Activated CD8-positive, alpha-beta T cell treated with anti-CD3 and anti-CD28 coated beads, Interleukin-2, amount 10 ng/mL, durations not matched to agents 7 days and 5 days (primary cell): ENCODE data around the gene NTM. TPM values are rescaled to one million over a fixed set of nuclear protein-coding genes. Genes with fewer than 3 reads are reported as not detected.

Source experiments
- ATAC-seq: fragments of 150-1000 bp; cut with Tn5 transposase; one replicate; pipeline ENCODE4 v1.10.0; 2021; ENCODE audit warnings: moderate library complexity
- CTCF ChIA-PET: fragments of 350-600 bp; sonication (Branson Sonifier 250); formaldehyde crosslinking; loops from one replicate; lab custom pipeline; 2021; ENCODE audit warnings: antibody characterized with exemption; lab: Charles Lee
- POLR2A ChIA-PET: fragments of 350-600 bp; sonication (Branson Sonifier 250); formaldehyde crosslinking; loops from one replicate; lab custom pipeline; 2021; ENCODE audit warnings: antibody characterized with exemption; lab: Charles Lee
- DNase-seq: peaks from one replicate; pipeline ENCODE4 v3.0.0-alpha.2; 2020
- H3K27ac Mint-ChIP-seq: one replicate; pipeline ENCODE4 v1.8.0; 2021; ENCODE audit warnings: mild to moderate bottlenecking, mixed read lengths
- H3K27me3 Mint-ChIP-seq: one replicate; pipeline ENCODE4 v1.8.0; 2021; ENCODE audit warnings: low read depth, mixed read lengths
- H3K36me3 Mint-ChIP-seq: one replicate; pipeline ENCODE4 v1.8.0; 2021; ENCODE audit warnings: low read depth, mixed read lengths
- H3K4me1 Mint-ChIP-seq: one replicate; pipeline ENCODE4 v1.8.0; 2021; ENCODE audit warnings: low read depth, mixed read lengths
- H3K4me3 Mint-ChIP-seq: one replicate; pipeline ENCODE4 v1.8.0; 2021; ENCODE audit warnings: mild to moderate bottlenecking, mixed read lengths
- H3K9me3 Mint-ChIP-seq: one replicate; pipeline ENCODE4 v1.8.0; 2022; ENCODE audit warnings: mixed read lengths; ENCODE audit not compliant: insufficient read depth
- total RNA-seq, 2 experiments: library from RNA; stranded (reverse); gene quantifications; one replicate each; pipeline ENCODE4 v1.2.3, GENCODE V29; 2021

NTM gene
- total RNA-seq, 2 experiments from 2014 or later = not detected

DNA sequence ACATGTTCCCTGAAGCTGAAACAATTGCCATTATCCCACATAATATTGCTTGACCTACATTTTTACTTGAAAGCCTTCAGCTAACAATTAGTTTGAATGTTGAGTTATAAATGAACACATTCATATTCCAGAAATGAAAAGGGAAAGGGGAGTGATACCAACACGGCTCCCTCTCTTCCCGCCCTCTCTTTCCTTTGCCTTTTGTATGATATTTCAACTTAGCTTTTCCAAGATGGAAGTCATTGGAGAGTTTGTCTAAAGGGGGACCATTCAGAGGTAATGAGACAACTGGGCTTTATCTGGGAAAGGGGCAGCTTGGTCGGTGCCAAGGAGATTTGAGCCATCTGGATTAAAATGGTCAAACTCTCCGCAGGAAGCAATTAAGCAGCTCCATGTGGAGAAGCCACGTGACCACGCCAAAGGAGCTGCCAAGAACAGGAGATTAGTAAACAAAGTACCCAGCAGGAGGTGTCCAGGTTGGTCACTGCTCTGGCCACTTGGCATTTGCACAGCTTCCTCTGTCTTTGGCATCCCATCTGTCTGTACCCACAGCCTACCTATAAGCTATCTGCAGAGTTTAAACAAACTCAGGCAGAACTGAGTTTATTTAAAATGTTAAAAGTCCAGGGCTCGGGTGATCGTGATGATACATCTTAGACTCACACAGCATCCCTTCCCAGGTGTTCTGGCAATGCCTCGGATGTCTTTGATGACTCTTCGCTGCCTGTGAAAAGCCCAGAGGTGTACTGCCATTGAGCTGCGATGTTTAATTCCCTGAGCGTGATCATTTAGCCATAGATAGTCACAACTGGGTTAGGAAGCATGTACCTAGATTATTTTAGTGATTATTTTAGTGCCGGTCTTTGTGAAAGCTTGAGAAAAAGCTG lies 735.9 kb downstream of the NTM start:
- Mint-ChIP-seq H3K27ac (no peak overlapping the region), H3K4me1 (no peaks in the 10 kb centered on the region), H3K9me3 (no peaks in the 10 kb centered on the region), H3K36me3 (no peaks in the 10 kb centered on the region), H3K4me3 (no peak overlapping the region), H3K27me3 (no peaks in the 10 kb centered on the region)
- POLR2A ChIA-PET = no interaction called here
- no peak for DNase-seq
- CTCF ChIA-PET = interaction anchor here (1.0 kb wide), 1 partner anchor 21 kb away, joined by 3 read pairs; no protein-coding TSS in a partner anchor
- no peak for ATAC-seq

DNA sequence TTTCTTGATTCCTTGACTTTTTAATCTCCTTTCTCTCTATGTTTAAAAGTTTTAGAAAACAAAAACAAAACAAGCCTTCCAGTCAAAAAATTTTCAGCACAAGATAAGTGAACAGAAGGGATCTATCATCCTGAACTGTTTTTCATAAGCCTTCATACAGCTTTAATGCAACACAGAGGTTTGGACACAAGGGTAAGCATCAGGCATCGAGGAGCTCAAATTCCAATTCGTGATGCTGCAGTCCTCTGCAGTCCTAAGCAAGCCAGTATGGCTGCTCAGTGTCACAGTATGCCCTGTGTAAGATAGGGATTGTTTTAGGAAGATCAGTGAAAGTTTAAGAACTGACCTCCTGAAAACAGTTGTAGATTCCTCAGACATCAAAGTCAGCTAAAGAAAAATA lies 740.9 kb downstream of the NTM start:
- POLR2A ChIA-PET = no interaction called here
- CTCF ChIA-PET = no interaction called here
- H3K4me1 Mint-ChIP-seq = no peaks in the 10 kb centered on the region
- no peak overlapping the region for H3K4me3 Mint-ChIP-seq
- DNase-seq = no peak
- no peak overlapping the region for H3K27ac Mint-ChIP-seq
- no peak for ATAC-seq
- H3K9me3 Mint-ChIP-seq = no peaks in the 10 kb centered on the region
- H3K27me3 Mint-ChIP-seq = no peaks in the 10 kb centered on the region
- no peaks in the 10 kb centered on the region for H3K36me3 Mint-ChIP-seq

- ChIA-PET POLR2A (no interaction called here), CTCF (no interaction called here)
- H3K36me3 Mint-ChIP-seq = no peaks in the 10 kb centered on the region
- no peaks in the 10 kb centered on the region for H3K9me3 Mint-ChIP-seq
- H3K4me1 Mint-ChIP-seq = no peaks in the 10 kb centered on the region
- H3K27me3 Mint-ChIP-seq = no peaks in the 10 kb centered on the region
- no peak for ATAC-seq
- H3K4me3 Mint-ChIP-seq = no peak overlapping the region
- no peak for DNase-seq
- H3K27ac Mint-ChIP-seq = no peak overlapping the region
Observed at GRCh38 chr11:132111838-132112237, 741.4 kb downstream of the NTM start.

DNA sequence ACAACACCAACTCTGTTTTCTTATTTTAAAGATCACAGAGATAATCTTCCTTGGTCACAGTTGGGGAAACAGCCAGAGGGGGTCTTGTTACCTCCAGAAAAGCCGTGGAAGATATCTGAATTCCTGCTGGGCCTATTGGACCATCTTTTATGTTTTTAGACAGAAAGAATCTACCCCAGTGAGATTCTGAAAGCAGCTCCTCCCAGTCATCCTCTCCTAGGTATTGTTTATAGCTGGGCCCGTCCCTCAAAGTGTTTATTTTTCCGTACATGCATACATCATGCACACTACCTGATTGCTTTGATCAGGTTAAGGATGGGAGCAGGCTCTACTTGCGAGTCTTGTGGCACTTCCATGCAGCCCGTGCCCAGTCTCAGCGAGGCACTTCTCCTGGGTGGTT lies 742.4 kb downstream of the NTM start:
- H3K36me3 Mint-ChIP-seq = no peaks in the 10 kb centered on the region
- POLR2A ChIA-PET = no interaction called here
- no peaks in the 10 kb centered on the region for H3K4me1 Mint-ChIP-seq
- no peaks in the 10 kb centered on the region for H3K27me3 Mint-ChIP-seq
- ATAC-seq (no peak), DNase-seq (no peak)
- H3K4me3 Mint-ChIP-seq = no peak overlapping the region
- no peak overlapping the region for H3K27ac Mint-ChIP-seq
- H3K9me3 Mint-ChIP-seq = no peaks in the 10 kb centered on the region
- CTCF ChIA-PET = no interaction called here

DNA sequence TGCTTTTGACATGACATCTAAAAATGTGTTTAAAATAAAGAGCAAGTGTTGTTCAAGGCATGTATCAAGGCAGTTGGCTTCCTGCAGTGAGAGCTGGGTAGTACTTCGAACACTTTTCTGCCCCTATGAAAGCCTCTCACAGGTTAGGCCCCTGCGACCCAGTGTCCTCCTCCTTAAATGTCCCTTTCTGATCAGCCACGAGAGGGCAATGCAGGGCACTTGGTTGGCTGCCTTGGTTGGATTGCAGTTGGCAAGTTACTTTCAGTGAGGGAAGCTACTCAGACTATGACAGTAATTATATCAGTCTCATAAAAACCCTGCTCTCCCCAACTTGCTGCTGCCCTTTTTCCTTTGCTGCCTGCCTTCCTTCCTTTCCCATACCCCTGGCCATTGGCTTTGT lies 743.8 kb downstream of the NTM start:
- ChIA-PET CTCF (no interaction called here), POLR2A (no interaction called here)
- H3K36me3 Mint-ChIP-seq = no peaks in the 10 kb centered on the region
- no peaks in the 10 kb centered on the region for H3K9me3 Mint-ChIP-seq
- H3K4me3 Mint-ChIP-seq = no peak overlapping the region
- no peaks in the 10 kb centered on the region for H3K4me1 Mint-ChIP-seq
- no peak for DNase-seq
- no peaks in the 10 kb centered on the region for H3K27me3 Mint-ChIP-seq
- H3K27ac Mint-ChIP-seq = no peak overlapping the region
- no peak for ATAC-seq

DNA sequence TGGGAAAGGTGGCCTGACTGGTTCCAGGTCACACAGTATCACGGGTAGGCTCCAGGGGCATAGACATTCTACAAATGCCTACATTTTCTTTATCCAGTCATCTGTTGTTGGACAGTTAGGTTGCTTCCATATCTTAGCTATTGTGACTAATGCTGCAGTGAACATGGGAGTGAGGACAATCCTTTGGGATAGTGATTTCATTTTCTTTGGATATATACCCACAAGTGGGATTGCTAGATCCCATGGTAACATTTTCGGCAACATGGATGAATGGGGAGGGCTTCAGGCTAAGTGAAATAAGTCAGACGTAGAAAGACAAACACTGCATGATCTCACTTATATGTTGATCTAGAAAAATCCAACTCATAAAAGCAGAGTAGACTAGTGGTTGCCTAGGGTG lies 744.3 kb downstream of the NTM start:
- Mint-ChIP-seq H3K9me3 (no peaks in the 10 kb centered on the region), H3K27me3 (no peaks in the 10 kb centered on the region), H3K4me3 (no peak overlapping the region), H3K27ac (no peak overlapping the region), H3K4me1 (no peaks in the 10 kb centered on the region), H3K36me3 (no peaks in the 10 kb centered on the region)
- ChIA-PET POLR2A (no interaction called here), CTCF (no interaction called here)
- no peak for DNase-seq
- no peak for ATAC-seq

DNA sequence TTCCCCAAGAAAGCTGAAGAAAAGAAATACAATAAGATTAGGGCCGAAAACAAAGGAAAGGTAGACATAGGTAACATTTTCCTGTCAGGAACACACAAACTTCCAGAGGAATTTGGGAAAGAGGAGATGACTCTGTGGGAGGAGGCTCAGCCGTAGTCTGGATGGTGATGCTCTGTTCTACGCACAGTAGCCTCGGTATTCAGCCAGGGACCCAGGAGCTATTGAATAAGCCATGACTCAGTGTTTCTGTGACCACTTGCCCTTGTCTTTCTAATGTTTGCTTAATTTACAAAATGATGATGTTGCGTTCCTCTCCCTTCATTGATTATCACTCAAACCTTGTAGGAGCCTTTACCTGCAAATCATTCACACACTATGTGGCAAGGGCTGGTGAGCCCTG lies 745.0 kb downstream of the NTM start:
- no peak overlapping the region for H3K27ac Mint-ChIP-seq
- H3K36me3 Mint-ChIP-seq = no peaks in the 10 kb centered on the region
- ChIA-PET POLR2A (no interaction called here), CTCF (no interaction called here)
- no peaks in the 10 kb centered on the region for H3K9me3 Mint-ChIP-seq
- no peaks in the 10 kb centered on the region for H3K27me3 Mint-ChIP-seq
- no peak for DNase-seq
- H3K4me3 Mint-ChIP-seq = no peak overlapping the region
- ATAC-seq = no peak
- no peaks in the 10 kb centered on the region for H3K4me1 Mint-ChIP-seq

DNA sequence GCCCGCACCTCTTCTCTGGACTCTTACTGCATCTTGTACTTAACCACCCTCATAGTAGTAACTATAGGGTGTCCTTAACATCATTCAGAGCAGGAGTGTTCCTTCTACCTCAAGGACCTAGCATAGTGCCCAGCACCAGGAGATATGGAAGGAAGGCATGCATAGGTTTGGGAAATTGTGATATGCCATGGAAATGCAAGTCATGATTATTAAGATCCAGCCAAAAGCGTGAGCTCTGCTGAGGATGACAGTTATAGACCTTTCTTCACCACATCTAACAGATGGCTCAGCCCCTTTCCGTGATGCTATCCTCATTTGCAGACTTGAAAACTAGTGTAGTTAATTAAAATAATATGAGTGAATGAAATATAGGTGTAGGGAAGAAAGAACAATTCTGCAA lies 746.1 kb downstream of the NTM start:
- H3K4me1 Mint-ChIP-seq = no peaks in the 10 kb centered on the region
- ChIA-PET CTCF (no interaction called here), POLR2A (no interaction called here)
- no peak overlapping the region for H3K27ac Mint-ChIP-seq
- no peaks in the 10 kb centered on the region for H3K27me3 Mint-ChIP-seq
- ATAC-seq = no peak
- no peaks in the 10 kb centered on the region for H3K9me3 Mint-ChIP-seq
- no peaks in the 10 kb centered on the region for H3K36me3 Mint-ChIP-seq
- no peak for DNase-seq
- no peak overlapping the region for H3K4me3 Mint-ChIP-seq

DNA sequence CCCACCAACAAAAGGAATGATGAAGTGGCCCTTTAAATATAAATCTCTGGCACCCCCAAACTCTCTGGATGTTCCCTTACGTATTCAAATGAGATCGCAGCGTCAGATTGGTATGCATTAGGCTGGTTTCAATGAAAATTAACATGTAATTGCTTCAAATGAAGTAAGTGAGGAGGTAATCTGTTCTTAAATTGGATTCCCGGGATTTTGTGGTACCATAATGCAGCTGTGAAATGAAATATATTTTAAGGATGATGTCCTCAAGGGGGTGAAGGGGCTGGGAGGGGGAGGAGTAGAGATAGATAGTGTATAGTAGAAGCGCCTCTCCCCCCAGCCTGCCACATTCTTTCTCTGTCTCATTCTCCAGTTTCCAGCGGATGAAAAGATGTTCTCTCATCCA lies 748.2 kb downstream of the NTM start:
- no peak overlapping the region for H3K4me3 Mint-ChIP-seq
- no peak overlapping the region for H3K27ac Mint-ChIP-seq
- ChIA-PET CTCF (no interaction called here), POLR2A (no interaction called here)
- H3K36me3 Mint-ChIP-seq = no peaks in the 10 kb centered on the region
- ATAC-seq (no peak), DNase-seq (no peak)
- no peaks in the 10 kb centered on the region for H3K9me3 Mint-ChIP-seq
- no peaks in the 10 kb centered on the region for H3K27me3 Mint-ChIP-seq
- no peaks in the 10 kb centered on the region for H3K4me1 Mint-ChIP-seq

- Mint-ChIP-seq H3K4me1 (no peaks in the 10 kb centered on the region), H3K4me3 (no peak overlapping the region), H3K9me3 (no peaks in the 10 kb centered on the region), H3K36me3 (no peaks in the 10 kb centered on the region), H3K27me3 (no peaks in the 10 kb centered on the region), H3K27ac (no peak overlapping the region)
- ChIA-PET POLR2A (no interaction called here), CTCF (no interaction called here)
- DNase-seq (no peak), ATAC-seq (no peak)
Observed at GRCh38 chr11:132119573-132119972, 749.2 kb downstream of the NTM start.

DNA sequence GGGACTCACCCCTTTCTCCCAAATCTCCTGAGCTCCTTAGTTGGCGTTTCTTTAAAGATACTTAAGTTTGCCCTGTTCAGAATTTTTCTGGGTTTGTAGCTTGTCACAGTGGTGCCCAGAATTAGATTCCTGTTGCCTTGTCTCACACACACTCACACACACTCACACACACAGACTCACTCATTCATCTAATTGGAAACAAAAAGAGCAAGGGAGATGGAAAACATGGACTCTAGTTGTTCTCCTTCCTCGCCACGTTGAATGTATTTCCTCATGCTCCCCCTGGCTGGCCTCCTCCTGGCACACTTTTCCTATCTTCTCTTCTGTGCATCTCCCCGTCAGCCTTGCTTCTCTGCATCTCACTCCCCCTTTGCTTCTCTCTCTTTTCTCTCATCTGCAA lies 752.3 kb downstream of the NTM start:
- Mint-ChIP-seq H3K36me3 (no peaks in the 10 kb centered on the region), H3K4me3 (no peak overlapping the region), H3K27ac (no peak overlapping the region), H3K27me3 (no peaks in the 10 kb centered on the region), H3K9me3 (no peaks in the 10 kb centered on the region), H3K4me1 (no peaks in the 10 kb centered on the region)
- DNase-seq (no peak), ATAC-seq (no peak)
- CTCF ChIA-PET = no interaction called here
- POLR2A ChIA-PET = no interaction called here

DNA sequence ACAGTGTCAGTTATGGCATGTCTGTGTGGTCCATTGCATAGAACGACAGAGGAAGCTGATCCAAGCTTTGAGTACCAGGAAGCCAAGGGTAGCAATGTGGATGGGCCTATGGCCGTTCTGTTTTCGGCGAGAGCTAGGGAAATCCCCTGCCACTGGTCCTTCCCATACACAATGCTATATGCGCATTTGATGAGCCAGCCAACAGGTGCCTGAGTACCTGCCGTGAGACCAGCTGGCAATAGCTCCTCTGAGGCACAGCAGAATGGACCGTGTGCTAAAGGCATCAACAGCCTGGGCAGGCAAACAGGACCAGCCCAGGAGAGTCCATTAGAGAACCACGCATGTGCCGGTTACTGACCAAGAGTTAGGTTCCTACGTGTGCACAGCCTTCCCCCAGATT lies 753.0 kb downstream of the NTM start:
- Mint-ChIP-seq H3K4me1 (no peaks in the 10 kb centered on the region), H3K27me3 (no peaks in the 10 kb centered on the region), H3K9me3 (no peaks in the 10 kb centered on the region), H3K36me3 (no peaks in the 10 kb centered on the region), H3K27ac (no peak overlapping the region), H3K4me3 (no peak overlapping the region)
- POLR2A ChIA-PET = no interaction called here
- CTCF ChIA-PET = no interaction called here
- no peak for ATAC-seq
- DNase-seq = no peak
